Fibroblast of mammary gland (primary cell): Measurements from ENCODE around the gene DAPK1.

Source experiments
- DNase-seq: peaks from one replicate; pipeline ENCODE4 v3.0.0-alpha.2; 2010; ENCODE audit warnings: low read depth
- H3K4me3 ChIP-seq: 2 replicates; pipeline ENCODE4 v1.5.1; 2011; ENCODE audit warnings: low read depth, mild to moderate bottlenecking, low read length, moderate library complexity; ENCODE audit not compliant: control insufficient read depth
- TF ChIP-seq, protein P1 (sequence below): conservative IDR thresholded peaks from 2 replicates; pipeline ENCODE4 v1.5.1; 2011; ENCODE audit warnings: low read depth, low read length, inconsistent platforms; ENCODE audit not compliant: control insufficient read depth, insufficient read depth

The DAPK1 gene

DNA sequence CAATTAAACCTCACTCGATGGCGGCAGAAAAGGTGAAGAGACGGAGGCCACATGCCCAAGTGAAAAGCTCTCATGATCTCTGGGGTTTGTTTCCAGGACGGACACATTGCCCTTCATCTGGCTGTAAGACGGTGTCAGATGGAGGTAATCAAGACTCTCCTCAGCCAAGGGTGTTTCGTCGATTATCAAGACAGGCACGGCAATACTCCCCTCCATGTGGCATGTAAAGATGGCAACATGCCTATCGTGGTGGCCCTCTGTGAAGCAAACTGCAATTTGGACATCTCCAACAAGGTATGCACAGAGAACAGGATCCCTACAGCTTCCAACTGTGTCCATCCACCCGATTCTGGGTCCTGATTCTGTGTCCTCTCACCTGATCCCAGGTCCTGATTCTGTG is 153.8 kb downstream of the DAPK1 start:
- TF ChIP-seq, protein P1, sequence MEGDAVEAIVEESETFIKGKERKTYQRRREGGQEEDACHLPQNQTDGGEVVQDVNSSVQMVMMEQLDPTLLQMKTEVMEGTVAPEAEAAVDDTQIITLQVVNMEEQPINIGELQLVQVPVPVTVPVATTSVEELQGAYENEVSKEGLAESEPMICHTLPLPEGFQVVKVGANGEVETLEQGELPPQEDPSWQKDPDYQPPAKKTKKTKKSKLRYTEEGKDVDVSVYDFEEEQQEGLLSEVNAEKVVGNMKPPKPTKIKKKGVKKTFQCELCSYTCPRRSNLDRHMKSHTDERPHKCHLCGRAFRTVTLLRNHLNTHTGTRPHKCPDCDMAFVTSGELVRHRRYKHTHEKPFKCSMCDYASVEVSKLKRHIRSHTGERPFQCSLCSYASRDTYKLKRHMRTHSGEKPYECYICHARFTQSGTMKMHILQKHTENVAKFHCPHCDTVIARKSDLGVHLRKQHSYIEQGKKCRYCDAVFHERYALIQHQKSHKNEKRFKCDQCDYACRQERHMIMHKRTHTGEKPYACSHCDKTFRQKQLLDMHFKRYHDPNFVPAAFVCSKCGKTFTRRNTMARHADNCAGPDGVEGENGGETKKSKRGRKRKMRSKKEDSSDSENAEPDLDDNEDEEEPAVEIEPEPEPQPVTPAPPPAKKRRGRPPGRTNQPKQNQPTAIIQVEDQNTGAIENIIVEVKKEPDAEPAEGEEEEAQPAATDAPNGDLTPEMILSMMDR, result no peak
- no peak for DNase-seq

DNA sequence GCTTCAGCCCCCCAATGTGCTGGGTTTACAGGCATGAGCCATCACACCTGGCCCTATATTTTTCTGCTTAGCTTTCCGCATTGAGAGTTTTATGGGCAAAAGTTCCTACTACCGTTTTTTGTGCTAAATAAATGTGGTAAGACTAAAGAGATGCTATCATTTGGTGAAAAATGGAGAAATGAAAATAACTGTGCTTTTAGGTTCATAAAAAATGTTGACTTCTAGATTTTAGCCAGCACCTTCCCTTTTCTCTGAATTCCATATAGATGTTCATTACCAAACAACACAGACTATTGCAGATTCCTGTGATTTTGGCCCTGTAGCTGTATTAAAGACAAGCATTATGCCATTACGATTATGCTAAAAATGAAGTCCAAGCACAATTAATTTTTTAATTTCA is 156.3 kb downstream of the DAPK1 start:
- no peak overlapping the region for H3K4me3 ChIP-seq
- TF ChIP-seq, protein P1, result no peak
- DNase-seq, result no peak

More for the DNA sequence above, 153.8 kb downstream of the DAPK1 start:
- no peak overlapping the region for H3K4me3 ChIP-seq

DNA sequence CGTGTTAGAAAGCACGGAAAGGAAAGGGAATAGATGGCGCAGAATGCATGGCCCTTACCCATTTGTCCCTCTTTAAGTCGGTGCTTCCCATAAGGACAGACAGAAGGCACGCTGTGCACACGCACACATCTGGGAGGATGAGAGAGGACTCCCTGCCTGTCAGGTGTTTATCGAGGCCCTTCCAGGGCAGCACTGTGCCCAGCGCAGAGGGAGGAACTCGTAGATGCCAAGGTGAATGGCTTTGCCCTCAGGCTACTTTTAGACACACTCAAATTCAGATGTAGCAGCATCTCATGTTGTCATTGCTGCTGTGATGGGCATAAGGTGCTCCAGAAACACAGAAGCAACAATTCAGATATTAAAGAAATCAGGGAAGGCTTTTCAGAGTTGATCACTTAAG is 158.1 kb downstream of the DAPK1 start:
- TF ChIP-seq, protein P1, result no peak
- H3K4me3 ChIP-seq, result no peak overlapping the region
- no peak for DNase-seq

DNA sequence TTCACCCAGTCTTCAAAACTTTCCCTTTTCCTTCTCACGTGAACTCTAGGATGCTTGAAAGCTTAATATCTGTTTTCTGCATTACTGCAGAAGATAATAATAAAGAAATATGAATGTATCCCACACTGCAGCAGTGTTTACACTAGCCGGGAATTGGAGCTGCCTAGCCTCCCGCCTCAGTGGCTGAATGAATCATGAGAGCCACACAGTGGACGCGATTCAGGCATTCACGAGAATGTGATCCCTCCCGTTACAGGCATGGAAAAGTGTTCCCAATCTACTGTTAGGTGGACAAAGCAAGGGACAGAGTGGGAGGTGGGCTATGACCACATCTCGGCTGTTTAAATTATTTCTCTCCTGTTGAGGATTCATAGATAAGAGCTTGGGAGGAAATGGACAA is 158.8 kb downstream of the DAPK1 start:
- peak; percentile 18 for DNase-seq
- TF ChIP-seq, protein P1, result no peak

DNA sequence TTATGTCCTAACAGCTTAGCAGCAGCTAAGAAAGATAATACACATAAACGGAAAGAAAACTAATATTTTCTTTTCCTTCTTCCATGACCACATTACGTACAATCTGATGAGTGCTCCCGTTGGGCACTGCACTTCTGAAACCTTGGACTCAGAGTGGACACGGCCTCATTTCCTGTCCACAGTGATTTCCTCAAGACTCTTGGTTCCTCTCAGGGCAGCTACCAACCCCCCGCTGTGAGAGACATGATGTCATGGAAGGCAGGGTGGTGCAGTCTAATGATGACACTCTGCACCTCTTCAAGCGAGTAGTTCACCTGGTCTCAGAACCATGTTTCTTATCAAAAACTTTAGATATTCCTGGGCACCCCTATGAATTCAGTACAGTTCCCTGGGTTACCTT is 159.5 kb downstream of the DAPK1 start:
- no peak overlapping the region for H3K4me3 ChIP-seq
- DNase-seq, result no peak
- TF ChIP-seq, protein P1, result no peak

More for the DNA sequence above, 158.8 kb downstream of the DAPK1 start:
- no peak overlapping the region for H3K4me3 ChIP-seq

DNA sequence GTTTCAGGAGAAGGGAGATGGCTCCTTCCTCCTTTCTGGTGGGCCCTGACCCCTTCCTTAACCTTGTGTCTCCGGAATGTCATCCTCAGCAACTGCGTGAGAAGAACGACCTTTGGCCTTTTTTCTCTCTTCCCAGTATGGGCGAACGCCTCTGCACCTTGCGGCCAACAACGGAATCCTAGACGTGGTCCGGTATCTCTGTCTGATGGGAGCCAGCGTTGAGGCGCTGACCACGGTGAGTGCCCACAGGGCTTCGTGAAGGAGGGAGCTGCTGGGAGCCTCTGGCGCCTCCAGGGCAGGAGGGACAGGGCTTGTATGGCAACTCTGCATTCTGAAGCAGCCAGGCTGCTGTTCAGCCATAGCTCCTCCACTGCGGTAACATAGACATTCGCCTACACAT is 160.2 kb downstream of the DAPK1 start:
- no peak overlapping the region for H3K4me3 ChIP-seq
- TF ChIP-seq, protein P1, result no peak
- DNase-seq, result no peak

DNA sequence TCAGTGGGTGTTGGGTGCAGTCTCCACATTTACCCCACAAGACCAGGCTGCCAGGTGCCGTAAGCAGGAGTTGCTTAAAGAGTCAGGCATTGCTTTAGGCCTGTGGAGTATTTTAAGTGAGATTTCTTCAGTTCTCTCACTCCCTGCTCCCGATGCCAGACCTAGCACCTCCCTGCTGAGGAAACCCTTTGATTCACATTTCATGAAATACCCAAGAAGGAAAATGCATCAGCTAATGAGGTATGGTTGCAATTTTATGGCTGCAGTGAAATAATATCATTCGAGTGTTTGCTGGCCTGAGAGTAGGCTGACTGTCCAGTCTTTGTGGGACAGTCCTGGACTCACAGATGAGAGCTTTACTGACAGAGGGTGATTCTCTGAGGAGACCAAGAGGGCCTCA is 160.8 kb downstream of the DAPK1 start:
- TF ChIP-seq, protein P1, result no peak
- H3K4me3 ChIP-seq, result no peak overlapping the region
- no peak for DNase-seq
